Panc1 (cell line): Measurements from ENCODE around the gene LTN1. TPM values are rescaled to one million over a fixed set of nuclear protein-coding genes. Genes with fewer than 3 reads are reported as not detected.

Experiments used
- ATAC-seq: fragments of 200-7000 bp; cut with Tn5 transposase; 2 replicates; pipeline ENCODE4 v1.9.1; 2020; ENCODE audit warnings: mild to moderate bottlenecking, moderate library complexity
- BruUV-seq: library from RNA; stranded (reverse); fragments of 400-500 nt; replicated peaks from 2 replicates; lab custom pipeline; 2021; lab: Mats Ljungman, UMichigan
- CTCF ChIA-PET: fragments of 300-600 bp; sonication (Branson Sonifier 250); formaldehyde crosslinking; loops from one replicate; lab custom pipeline; 2022; ENCODE audit warnings: antibody characterized with exemption; lab: Charles Lee
- POLR2A ChIA-PET: fragments of 300-600 bp; sonication (Branson Sonifier 250); formaldehyde crosslinking; loops from one replicate; lab custom pipeline; 2022; ENCODE audit warnings: antibody characterized with exemption; lab: Charles Lee
- DNase-seq: peaks from one replicate; pipeline ENCODE4 v3.0.0-alpha.2; 2010; ENCODE audit warnings: low read depth, low spot score
- H3K27ac ChIP-seq: 2 replicates; pipeline ENCODE4 v1.5.1; 2011; ENCODE audit warnings: mild to moderate bottlenecking, low read length, inconsistent platforms
- H3K27me3 ChIP-seq: fragments of 200-500 bp; sonication (Bioruptor generic); 2 replicates; pipeline ENCODE4 v1.6.0; 2014; ENCODE audit warnings: low read length, inconsistent platforms; ENCODE audit not compliant: control insufficient read depth, insufficient read depth
- H3K36me3 ChIP-seq: fragments of 200-500 bp; sonication (Bioruptor generic); 2 replicates; pipeline ENCODE4 v1.5.1; 2014; ENCODE audit warnings: inconsistent platforms, mild to moderate bottlenecking, low read length, moderate library complexity; ENCODE audit not compliant: control insufficient read depth, insufficient read depth
- H3K4me1 ChIP-seq: 2 replicates; pipeline ENCODE4 v1.5.1; 2011; ENCODE audit warnings: inconsistent platforms, mild to moderate bottlenecking, low read length, moderate library complexity; ENCODE audit not compliant: control insufficient read depth, insufficient read depth
- H3K4me3 ChIP-seq, 2 experiments: 2 replicates each; pipeline ENCODE4 v1.5.1; 2011 to 2012; ENCODE audit warnings: low read depth in 2 of 2, low read length in 2 of 2, mild to moderate bottlenecking in 2 of 2, inconsistent platforms in 1 of 2, moderate library complexity in 1 of 2
- H3K9me3 ChIP-seq: fragments of 200-500 bp; sonication (Bioruptor generic); 2 replicates; pipeline ENCODE4 v1.5.1; 2014; ENCODE audit warnings: low read depth, mild to moderate bottlenecking, inconsistent platforms, low read length, moderate library complexity; ENCODE audit not compliant: control insufficient read depth, insufficient read depth
- CTCF ChIP-seq: fragments of 450-650 bp; IDR thresholded peaks from 2 replicates; pipeline ENCODE4 v1.5.1; 2017; ENCODE audit warnings: mild to moderate bottlenecking
- POLR2AphosphoS5 ChIP-seq: IDR thresholded peaks from 2 replicates; pipeline ENCODE4 v1.6.1; 2012; ENCODE audit warnings: mild to moderate bottlenecking, low read depth, low read length, moderate library complexity
- REST ChIP-seq, 2 experiments: IDR thresholded peaks; 2 replicates each; pipeline ENCODE4 v1.6.1; 2011 to 2012; ENCODE audit warnings: low read depth in 2 of 2, control low read depth in 1 of 2, low read length in 1 of 2, mild to moderate bottlenecking in 1 of 2, moderate library complexity in 1 of 2; ENCODE audit not compliant: insufficient read depth in 1 of 2
- SIN3A ChIP-seq: IDR thresholded peaks from 2 replicates; pipeline ENCODE4 v1.6.1; 2012; ENCODE audit warnings: low read depth, mild to moderate bottlenecking, low read length, moderate library complexity, borderline replicate concordance; ENCODE audit not compliant: insufficient read depth
- TCF7L2 ChIP-seq: IDR thresholded peaks from 2 replicates; pipeline ENCODE4 v1.6.1; 2011; ENCODE audit warnings: mild to moderate bottlenecking, low read depth, low read length, inconsistent platforms
- in situ Hi-C: cut with HindIII; loops from 2 replicates; pipeline ENCODE4 v1.10.0; 2016; ENCODE audit warnings: low sequenced_read_pairs, low pct_unique_long_range_greater_than_20kb
- intact Hi-C: fragments of 100-400 bp; cut with micrococcal nuclease; formaldehyde crosslinking; loops from one replicate; pipeline ENCODE4 v1.10.0; 2022; ENCODE audit not compliant: unreplicated experiment
- total RNA-seq: library from RNA; stranded (reverse); gene quantifications from one replicate; pipeline ENCODE4 v1.2.1, GENCODE V29; 2021; ENCODE audit not compliant: unreplicated experiment

Gene LTN1
- total RNA-seq, 1 experiment from 2014 or later = 19.7 TPM

- BruUV-seq = no TSS peak
- intact Hi-C loops = no loop called here
- ChIA-PET POLR2A (no interaction called here), CTCF (no interaction called here)
- no peak for TF ChIP-seq REST (IDR thresholded peaks at IDR 0.05; ENCODE audit: insufficient read depth in 1 of 2, low read depth in 2 of 2, low read length in 1 of 2)
- TF ChIP-seq CTCF = no peak
- no peak for TF ChIP-seq TCF7L2
- TF ChIP-seq POLR2AphosphoS5 = no peak
- no peak for TF ChIP-seq SIN3A
- Histone ChIP-seq H3K27me3 (no peaks in the 10 kb centered on the region), H3K36me3 (peaks cover 15% of the 10 kb centered on the region; the same call in 1 of the 2 replicates), H3K27ac (no peak overlapping the region), H3K4me1 (no peaks in the 10 kb centered on the region), H3K9me3 (no peaks in the 10 kb centered on the region), H3K4me3 (no peak overlapping the region)
- ATAC-seq = no peak
- in situ Hi-C loops = no loop called here
- no peak for DNase-seq
Measured at GRCh38 chr21:28971171-28971570, 21.5 kb downstream of the LTN1 start.

- Histone ChIP-seq H3K4me1 (no peaks in the 10 kb centered on the region), H3K27ac (no peak overlapping the region), H3K4me3 (no peak overlapping the region), H3K27me3 (no peaks in the 10 kb centered on the region), H3K36me3 (peaks cover 10% of the 10 kb centered on the region; the same call in 1 of the 2 replicates), H3K9me3 (no peaks in the 10 kb centered on the region)
- intact Hi-C loops = no loop called here
- no peak for DNase-seq
- TF ChIP-seq SIN3A (no peak), CTCF (no peak), REST (IDR thresholded peaks at IDR 0.05; ENCODE audit: insufficient read depth in 1 of 2, low read depth in 2 of 2, low read length in 1 of 2) (no peak), TCF7L2 (no peak), POLR2AphosphoS5 (no peak)
- ATAC-seq = no peak
- ChIA-PET POLR2A (no interaction called here), CTCF (no interaction called here)
- in situ Hi-C loops = no loop called here
- BruUV-seq = no TSS peak
Measured at GRCh38 chr21:28963831-28964230, 28.8 kb downstream of the LTN1 start.
